K562 (cell line): ENCODE results near the gene MLLT3. TPM values are rescaled to one million over a fixed set of nuclear protein-coding genes. Genes with fewer than 3 reads are reported as not detected.

Experiments used
- ATAC-seq: fragments of 200-7000 bp; cut with Tn5 transposase; 3 replicates; pipeline ENCODE4 v1.9.1; 2020; ENCODE audit warnings: moderate library complexity
- BruUV-seq: library from RNA; stranded (reverse); fragments of 400-500 nt; replicated peaks from 2 replicates; lab custom pipeline; 2021; lab: Mats Ljungman, UMichigan
- CTCF ChIA-PET: fragments of 300-600 bp; formaldehyde crosslinking; extraction: SDS; loops from one replicate; lab custom pipeline; 2021; ENCODE audit warnings: low intra/inter-chr PET ratio; lab: Yijun Ruan, JAX
- POLR2A ChIA-PET: fragments of 300-600, 350-650 bp; sonication (Branson Sonifier 250); formaldehyde crosslinking; extraction: SDS; loops from one replicate; lab custom pipeline; 2021; ENCODE audit warnings: antibody characterized with exemption, inconsistent platforms; lab: Yijun Ruan, JAX
- DNase-seq, 4 experiments: peaks; one replicate each; pipeline versions ENCODE4 v3.0.0 to v3.0.0-alpha.2; 2011 to 2018; ENCODE audit warnings: low spot score in 3 of 4, mixed read lengths in 3 of 4; ENCODE audit errors: extremely low read depth in 1 of 4
- FAIRE-seq: peaks from 2 replicates; lab custom pipeline; 2011; peaks lifted over from hg19 to GRCh38; lab: Jason Lieb, UNC
- H2AFZ ChIP-seq: 2 replicates; pipeline ENCODE4 v1.6.0; 2011; ENCODE audit warnings: low read depth, low read length, control low read depth, inconsistent platforms
- H3K27ac ChIP-seq: fragments of 200-600 bp; 3 replicates; pipeline ENCODE4 v1.8.0; 2011; ENCODE audit warnings: low read depth, mild to moderate bottlenecking, control low read depth, inconsistent platforms, low read length, moderate library complexity, mixed read lengths; ENCODE audit errors: extremely low read depth
- H3K27me3 ChIP-seq, 2 experiments: fragments of 300-600 bp in 1 of 2; 2 replicates in 1 of 2; 3 replicates in 1 of 2; pipeline versions ENCODE4 v1.6.0 to v1.8.0; 2011; ENCODE audit warnings: inconsistent platforms in 2 of 2, low read length in 2 of 2, mild to moderate bottlenecking in 1 of 2, mixed read lengths in 1 of 2, moderate library complexity in 1 of 2; ENCODE audit not compliant: control insufficient read depth in 2 of 2, insufficient read depth in 2 of 2
- H3K36me3 ChIP-seq: fragments of 300-600 bp; 3 replicates; pipeline ENCODE4 v1.8.0; 2011; ENCODE audit warnings: mild to moderate bottlenecking, low read length, inconsistent platforms; ENCODE audit not compliant: control insufficient read depth, insufficient read depth
- H3K4me1 ChIP-seq, 2 experiments: fragments of 200-600 bp in 1 of 2; replicated peaks in 1 of 2; 2 replicates in 1 of 2; 3 replicates in 1 of 2; pipeline versions ENCODE4 v1.5.1 to v1.8.0; 2011; ENCODE audit warnings: inconsistent platforms in 2 of 2, low read length in 2 of 2, mild to moderate bottlenecking in 1 of 2, mixed read lengths in 1 of 2, moderate library complexity in 1 of 2; ENCODE audit not compliant: control insufficient read depth in 2 of 2, insufficient read depth in 2 of 2
- H3K4me2 ChIP-seq: 2 replicates; pipeline ENCODE4 v1.6.1; 2011; ENCODE audit warnings: low read length, control low read depth, inconsistent platforms, mixed read lengths; ENCODE audit not compliant: insufficient read depth
- H3K4me3 ChIP-seq: fragments of 200-600 bp; sonication (generic), shearing (Covaris generic); 2 replicates; pipeline ENCODE4 v1.5.1; 2016; ENCODE audit warnings: control low read depth, inconsistent platforms
- H3K79me2 ChIP-seq: fragments of 200-600 bp; 3 replicates; pipeline ENCODE4 v1.8.0; 2011; ENCODE audit warnings: low read length, inconsistent platforms; ENCODE audit not compliant: control insufficient read depth, insufficient read depth
- H3K9ac ChIP-seq, 2 experiments: 2 replicates each; pipeline versions ENCODE4 v1.6.0 to v1.6.1; 2011; ENCODE audit warnings: low read depth in 2 of 2, low read length in 2 of 2, control low read depth in 1 of 2, inconsistent platforms in 1 of 2, mild to moderate bottlenecking in 1 of 2, mixed read lengths in 1 of 2; ENCODE audit not compliant: insufficient read depth in 1 of 2
- H3K9me1 ChIP-seq: one replicate; pipeline ENCODE4 v1.6.0; 2011; ENCODE audit warnings: inconsistent platforms, mild to moderate bottlenecking, low read length, moderate library complexity; ENCODE audit not compliant: control insufficient read depth, insufficient read depth
- H3K9me3 ChIP-seq: replicated peaks from 2 replicates; pipeline ENCODE4 v1.5.1; 2011; ENCODE audit warnings: low read depth, low read length, inconsistent platforms; ENCODE audit not compliant: control insufficient read depth, insufficient read depth
- H4K20me1 ChIP-seq: replicated peaks from 2 replicates; pipeline ENCODE4 v1.6.1; 2011; ENCODE audit warnings: low read length, inconsistent platforms, mixed read lengths; ENCODE audit not compliant: control insufficient read depth, insufficient read depth
- SOX6 ChIP-seq: fragments of 450-650 bp; IDR thresholded peaks from 2 replicates; pipeline ENCODE4 v1.6.1; 2014; ENCODE audit warnings: mild to moderate bottlenecking
- ZNF184 ChIP-seq: sonication (generic); formaldehyde crosslinking; IDR thresholded peaks from 2 replicates; pipeline ENCODE4 v1.5.0; 2020; ENCODE audit warnings: missing genetic modification reagents
- ZNF395 ChIP-seq: fragments of 200-800 bp; sonication (Bioruptor generic); IDR thresholded peaks from 2 replicates; pipeline ENCODE4 v1.6.1; 2017; ENCODE audit warnings: missing genetic modification characterization, missing compliant biosample characterization
- WGBS: fragments of 100-300 bp; shearing (Covaris generic); methylation state at CpG from one replicate; pipeline ENCODE4 v1.1.6; 2016; ENCODE audit warnings: low coverage, mixed read lengths; ENCODE audit not compliant: insufficient coverage; ENCODE audit errors: missing lambda C conversion rate; 5-methylcytosine and 5-hydroxymethylcytosine counted together
- in situ Hi-C: fragments of 300-500 bp; cut with MboI; formaldehyde crosslinking; loops from 4 replicates; pipeline ENCODE4 v1.15.0; 2018; ENCODE audit warnings: inconsistent platforms, mixed read lengths
- intact Hi-C: fragments of 100-400 bp; cut with micrococcal nuclease; formaldehyde crosslinking; loops from 2 replicates; pipeline ENCODE4 v1.14.2; 2022
- polyA plus RNA-seq, 8 experiments: library from polyadenylated mRNA; depleted of rRNA in 4 of 8; stranded (reverse) in 5 of 8; unstranded in 3 of 8; fragments of >200 nt; fragmentation: Nextera tagmentation in 2 of 8; fragmentation: Illumina TruSeq in 1 of 8; extraction: Ambion mirVana in 2 of 8; extraction: Trizol in 1 of 8; gene quantifications; 2 replicates each; pipeline versions ENCODE4 v1.2.1 to v1.2.3, GENCODE V29; 2011 to 2014; ENCODE audit warnings: inconsistent platforms in 1 of 8, missing spikeins in 1 of 8
- total RNA-seq, 7 experiments: library from RNA; depleted of rRNA in 6 of 7; stranded (reverse); fragments of >200 nt in 6 of 7; fragmentation: Illumina TruSeq in 2 of 7; extraction: Trizol in 2 of 7; gene quantifications; 2 replicates each; pipeline versions ENCODE4 v1.2.1 to v1.2.3, GENCODE V29; 2011 to 2021; ENCODE audit warnings: low replicate concordance in 1 of 7
- TF ChIP-seq, protein P1 (sequence below): fragments of 200-400 bp; formaldehyde crosslinking; IDR thresholded peaks from 2 replicates; pipeline ENCODE4 v1.6.1; 2017; ENCODE audit warnings: mild to moderate bottlenecking, low read depth, low read length, moderate library complexity
- TF ChIP-seq, protein P2 (sequence below): IDR thresholded peaks from 2 replicates; pipeline ENCODE4 v1.6.1; 2011; ENCODE audit warnings: borderline replicate concordance, low read depth, mild to moderate bottlenecking, moderate library complexity, low read length; ENCODE audit not compliant: insufficient read depth, poor library complexity, severe bottlenecking

The MLLT3 gene
- total and polyA plus RNA-seq, 9 of the 15 experiments (the other 6 are each of a cell fraction or from before 2014, with no cell fraction given) = 0.07 to 0.42 (median 0.22) TPM; not detected in 4

GRCh38 chr9:20441166-20441565, 181.1 kb downstream of the MLLT3 start:
- no peaks in the 10 kb centered on the region for H3K27me3 ChIP-seq
- H3K9me1 ChIP-seq = no peaks in the 10 kb centered on the region
- H3K36me3 ChIP-seq = no peaks in the 10 kb centered on the region
- in situ Hi-C loops = no loop called here
- no peaks in the 10 kb centered on the region for H3K9me3 ChIP-seq
- ATAC-seq (no peak), DNase-seq (no peak), FAIRE-seq (no peak)
- no peak for TF ChIP-seq ZNF395
- TF ChIP-seq, protein P1, sequence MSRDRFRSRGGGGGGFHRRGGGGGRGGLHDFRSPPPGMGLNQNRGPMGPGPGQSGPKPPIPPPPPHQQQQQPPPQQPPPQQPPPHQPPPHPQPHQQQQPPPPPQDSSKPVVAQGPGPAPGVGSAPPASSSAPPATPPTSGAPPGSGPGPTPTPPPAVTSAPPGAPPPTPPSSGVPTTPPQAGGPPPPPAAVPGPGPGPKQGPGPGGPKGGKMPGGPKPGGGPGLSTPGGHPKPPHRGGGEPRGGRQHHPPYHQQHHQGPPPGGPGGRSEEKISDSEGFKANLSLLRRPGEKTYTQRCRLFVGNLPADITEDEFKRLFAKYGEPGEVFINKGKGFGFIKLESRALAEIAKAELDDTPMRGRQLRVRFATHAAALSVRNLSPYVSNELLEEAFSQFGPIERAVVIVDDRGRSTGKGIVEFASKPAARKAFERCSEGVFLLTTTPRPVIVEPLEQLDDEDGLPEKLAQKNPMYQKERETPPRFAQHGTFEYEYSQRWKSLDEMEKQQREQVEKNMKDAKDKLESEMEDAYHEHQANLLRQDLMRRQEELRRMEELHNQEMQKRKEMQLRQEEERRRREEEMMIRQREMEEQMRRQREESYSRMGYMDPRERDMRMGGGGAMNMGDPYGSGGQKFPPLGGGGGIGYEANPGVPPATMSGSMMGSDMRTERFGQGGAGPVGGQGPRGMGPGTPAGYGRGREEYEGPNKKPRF = no peak
- TF ChIP-seq ZNF184 (CRISPR knock-in tag) = no peak
- TF ChIP-seq, protein P2, sequence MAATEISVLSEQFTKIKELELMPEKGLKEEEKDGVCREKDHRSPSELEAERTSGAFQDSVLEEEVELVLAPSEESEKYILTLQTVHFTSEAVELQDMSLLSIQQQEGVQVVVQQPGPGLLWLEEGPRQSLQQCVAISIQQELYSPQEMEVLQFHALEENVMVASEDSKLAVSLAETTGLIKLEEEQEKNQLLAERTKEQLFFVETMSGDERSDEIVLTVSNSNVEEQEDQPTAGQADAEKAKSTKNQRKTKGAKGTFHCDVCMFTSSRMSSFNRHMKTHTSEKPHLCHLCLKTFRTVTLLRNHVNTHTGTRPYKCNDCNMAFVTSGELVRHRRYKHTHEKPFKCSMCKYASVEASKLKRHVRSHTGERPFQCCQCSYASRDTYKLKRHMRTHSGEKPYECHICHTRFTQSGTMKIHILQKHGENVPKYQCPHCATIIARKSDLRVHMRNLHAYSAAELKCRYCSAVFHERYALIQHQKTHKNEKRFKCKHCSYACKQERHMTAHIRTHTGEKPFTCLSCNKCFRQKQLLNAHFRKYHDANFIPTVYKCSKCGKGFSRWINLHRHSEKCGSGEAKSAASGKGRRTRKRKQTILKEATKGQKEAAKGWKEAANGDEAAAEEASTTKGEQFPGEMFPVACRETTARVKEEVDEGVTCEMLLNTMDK = no peak
- no peak for TF ChIP-seq SOX6
- H3K9ac ChIP-seq = no peak overlapping the region
- H3K4me2 ChIP-seq = no peak overlapping the region
- no peak overlapping the region for H3K27ac ChIP-seq
- no peaks in the 10 kb centered on the region for H4K20me1 ChIP-seq
- 0% methylated on average over 3 of the region's 4 CpGs for WGBS
- no peak overlapping the region for H3K4me3 ChIP-seq
- no peak overlapping the region for H2AFZ ChIP-seq
- H3K4me1 ChIP-seq = no peaks in the 10 kb centered on the region
- intact Hi-C loops = no loop called here
- CTCF ChIA-PET = no interaction called here
- POLR2A ChIA-PET = no interaction called here
- no peaks in the 10 kb centered on the region for H3K79me2 ChIP-seq
- BruUV-seq = no TSS peak
